Spleen (tissue), 11 donors: ENCODE measurements around the gene MSI2. TPM values are rescaled to one million over a fixed set of nuclear protein-coding genes. Genes with fewer than 3 reads are reported as not detected.

Experiments used
- DNase-seq: peaks from one replicate; pipeline ENCODE4 v3.0.0-alpha.2; 2020
- H3K27ac ChIP-seq, 8 donors: fragments of 200-600 bp; sonication (generic) in 7 of 8; 1 replicate in 4 of 8; 2 replicates in 4 of 8; pipeline versions ENCODE4 v1.5.0 to v1.8.0; 2016 to 2021; ENCODE audit warnings: inconsistent platforms in 4 of 8, mild to moderate bottlenecking in 4 of 8, moderate library complexity in 1 of 8
- H3K27me3 ChIP-seq, 7 donors: fragments of 200-600 bp; sonication (generic) in 6 of 7; replicated peaks in 1 of 7; 1 replicate in 4 of 7; 2 replicates in 3 of 7; pipeline versions ENCODE4 v1.5.0 to v1.8.0; 2016 to 2021; ENCODE audit warnings: inconsistent platforms in 3 of 7, mild to moderate bottlenecking in 1 of 7
- H3K36me3 ChIP-seq, 6 donors: fragments of 200-600 bp; sonication (generic) in 5 of 6; 1 replicate in 4 of 6; 2 replicates in 2 of 6; pipeline versions ENCODE4 v1.5.0 to v1.8.0; 2016 to 2021; ENCODE audit warnings: inconsistent platforms in 2 of 6
- H3K4me1 ChIP-seq, 6 donors: fragments of 200-600 bp; sonication (generic) in 5 of 6; 1 replicate in 3 of 6; 2 replicates in 3 of 6; pipeline versions ENCODE4 v1.5.0 to v1.8.0; 2016 to 2021; ENCODE audit warnings: inconsistent platforms in 3 of 6
- H3K4me3 ChIP-seq, 8 donors: fragments of 200-600 bp; sonication (generic) in 7 of 8; 1 replicate in 4 of 8; 2 replicates in 4 of 8; pipeline versions ENCODE4 v1.5.0 to v1.8.0; 2016 to 2021; ENCODE audit warnings: inconsistent platforms in 4 of 8, mild to moderate bottlenecking in 4 of 8, moderate library complexity in 2 of 8
- H3K9me3 ChIP-seq, 8 donors: fragments of 200-600 bp; sonication (generic) in 7 of 8; 1 replicate in 4 of 8; 2 replicates in 4 of 8; pipeline versions ENCODE4 v1.5.0 to v1.8.0; 2016 to 2021; ENCODE audit warnings: inconsistent platforms in 4 of 8
- POLR2A ChIP-seq, 3 donors: fragments of 450-650 bp; IDR thresholded peaks; one replicate each; pipeline ENCODE4 v1.5.1; 2017; ENCODE audit warnings: antibody characterized with exemption in 3 of 3, mild to moderate bottlenecking in 1 of 3
- POLR2AphosphoS5 ChIP-seq, 3 donors: sonication (generic); formaldehyde crosslinking; IDR thresholded peaks; one replicate each; pipeline ENCODE4 v1.5.1; 2017; ENCODE audit warnings: antibody characterized with exemption in 3 of 3
- WGBS, 5 donors: extraction: QIAGEN DNeasy Blood & Tissue Kit in 3 of 5; methylation state at CpG; one replicate each; pipeline versions ENCODE4 v1.1.5 to v1.1.7; 2013 to 2018; 5-methylcytosine and 5-hydroxymethylcytosine counted together
- intact Hi-C: fragments of 100-400 bp; cut with DNase I; formaldehyde crosslinking; loops from one replicate; pipeline ENCODE4 v1.15.0; 2023; ENCODE audit warnings: low total_unique reads
- polyA plus RNA-seq, 3 donors: library from polyadenylated mRNA; stranded (reverse); fragments of 200-250 nt; gene quantifications; one replicate each; pipeline ENCODE4 v1.2.1, GENCODE V29; 2013
- total RNA-seq, 7 donors: library from RNA; depleted of rRNA in 3 of 7; stranded (reverse); fragments of >200 nt in 3 of 7; fragmentation: NEBNext Ultra II Directional in 4 of 7; extraction: Animal tissue kit (Norgen Biotek cat#: 25700) in 4 of 7; gene quantifications; one replicate each; pipeline versions ENCODE4 v1.1.0 to v1.2.1, GENCODE V29; 2016 to 2021
- TF ChIP-seq, protein P1 (sequence below), 11 experiments: fragments of 200-600 bp in 7 of 11; fragments of 450-650 bp in 4 of 11; sonication (generic) in 4 of 11; IDR thresholded peaks in 8 of 11; conservative IDR thresholded peaks in 3 of 11; 1 replicate in 7 of 11; 2 replicates in 4 of 11; pipeline versions ENCODE4 v1.4.0 to v1.8.0; 2016 to 2021; ENCODE audit warnings: antibody characterized with exemption in 11 of 11, inconsistent platforms in 4 of 11, mild to moderate bottlenecking in 1 of 11
- donor health status: healthy with polysubstance abuse.
- donor health status: DM: no; HTN: no; CAD: no; lungs with moderate emphysema.
- donor health status: DM: no; HTN: no; CAD: no.
- donor health status: Bipolar disorder and iron deficiency.
- donor health status: healthy.
- donor health status: DM: no; HTN: no; CAD: no.
- donor health status: DM: yes; HTN: yes; CAD: no.

MSI2 gene
- total and polyA plus RNA-seq, 10 donors = 9.8 to 131 (median 64.7) TPM

DNA sequence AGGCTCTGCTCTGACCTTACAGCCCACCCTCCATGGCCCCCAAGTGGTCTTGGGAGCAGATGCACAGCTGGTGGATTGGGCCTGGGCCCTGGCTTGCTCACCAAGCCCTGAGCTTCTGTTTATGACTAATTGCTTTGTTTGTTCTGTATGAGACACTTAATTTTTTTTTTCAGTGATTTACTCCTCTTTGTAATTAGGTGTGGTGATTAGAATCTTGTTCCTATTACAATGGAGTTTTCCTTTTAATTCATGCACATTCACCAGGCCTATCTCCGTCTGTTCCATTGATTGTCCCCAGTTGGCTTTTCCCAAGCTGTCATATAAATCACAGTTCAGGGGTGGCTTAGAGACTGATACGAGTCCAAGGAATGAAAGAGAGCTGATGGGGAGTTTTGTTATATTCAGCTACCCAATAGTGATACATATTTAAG lies 246.5 kb downstream of the MSI2 start:
- intact Hi-C loops = no loop called here
- Histone ChIP-seq H3K36me3 (no peaks in the 10 kb centered on the region), H3K27ac (no peak overlapping the region), H3K27me3 (no peaks in the 10 kb centered on the region), H3K4me1 (peaks cover 5 to 41% (median 14%) of the 10 kb centered on the region in 6 donors), H3K4me3 (no peak overlapping the region), H3K9me3 (no peaks in the 10 kb centered on the region)
- no peak for DNase-seq
- TF ChIP-seq, protein P1, sequence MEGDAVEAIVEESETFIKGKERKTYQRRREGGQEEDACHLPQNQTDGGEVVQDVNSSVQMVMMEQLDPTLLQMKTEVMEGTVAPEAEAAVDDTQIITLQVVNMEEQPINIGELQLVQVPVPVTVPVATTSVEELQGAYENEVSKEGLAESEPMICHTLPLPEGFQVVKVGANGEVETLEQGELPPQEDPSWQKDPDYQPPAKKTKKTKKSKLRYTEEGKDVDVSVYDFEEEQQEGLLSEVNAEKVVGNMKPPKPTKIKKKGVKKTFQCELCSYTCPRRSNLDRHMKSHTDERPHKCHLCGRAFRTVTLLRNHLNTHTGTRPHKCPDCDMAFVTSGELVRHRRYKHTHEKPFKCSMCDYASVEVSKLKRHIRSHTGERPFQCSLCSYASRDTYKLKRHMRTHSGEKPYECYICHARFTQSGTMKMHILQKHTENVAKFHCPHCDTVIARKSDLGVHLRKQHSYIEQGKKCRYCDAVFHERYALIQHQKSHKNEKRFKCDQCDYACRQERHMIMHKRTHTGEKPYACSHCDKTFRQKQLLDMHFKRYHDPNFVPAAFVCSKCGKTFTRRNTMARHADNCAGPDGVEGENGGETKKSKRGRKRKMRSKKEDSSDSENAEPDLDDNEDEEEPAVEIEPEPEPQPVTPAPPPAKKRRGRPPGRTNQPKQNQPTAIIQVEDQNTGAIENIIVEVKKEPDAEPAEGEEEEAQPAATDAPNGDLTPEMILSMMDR (IDR thresholded peaks at IDR 0.05 in 8 of 11, conservative IDR thresholded peaks at IDR 0.05 in 3 of 11) = no peak
- TF ChIP-seq POLR2A (IDR thresholded peaks at IDR 0.05) (no peak), POLR2AphosphoS5 (IDR thresholded peaks at IDR 0.05) (no peak)
- 75 to 90% (median 84%) methylated on average over 2 of the region's 2 CpGs for WGBS, 5 donors

DNA sequence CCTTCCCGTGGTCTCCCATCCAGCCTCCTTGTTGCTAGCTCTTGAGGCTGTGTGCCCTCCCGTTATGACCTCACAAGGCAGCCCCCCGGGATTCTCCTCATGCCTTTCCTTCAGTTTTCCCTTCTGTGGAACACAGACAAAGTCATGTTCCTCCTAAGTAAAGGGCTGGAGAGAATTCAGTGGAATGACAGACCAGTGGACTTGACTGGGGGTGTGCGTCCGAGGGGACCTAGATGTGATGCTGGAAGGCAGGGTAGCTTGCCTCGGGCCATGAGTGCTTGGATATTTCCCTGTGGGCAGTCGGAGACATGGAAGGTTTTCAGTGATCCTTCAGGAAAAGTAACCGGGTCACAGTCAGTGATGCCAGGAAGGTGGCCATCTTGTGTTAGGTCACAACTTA lies 247.9 kb downstream of the MSI2 start:
- 89 to 94% (median 93%) methylated on average over 8 of the region's 8 CpGs for WGBS, 5 donors
- Histone ChIP-seq H3K36me3 (no peaks in the 10 kb centered on the region), H3K9me3 (no peaks in the 10 kb centered on the region), H3K27me3 (no peaks in the 10 kb centered on the region), H3K4me3 (no peak overlapping the region), H3K4me1 (peaks cover 0 to 39% (median 12%) of the 10 kb centered on the region in 6 donors), H3K27ac (no peak overlapping the region)
- intact Hi-C loops = no loop called here
- TF ChIP-seq, protein P1 (IDR thresholded peaks at IDR 0.05 in 8 of 11, conservative IDR thresholded peaks at IDR 0.05 in 3 of 11) = no peak
- no peak for TF ChIP-seq POLR2A (IDR thresholded peaks at IDR 0.05)
- no peak for TF ChIP-seq POLR2AphosphoS5 (IDR thresholded peaks at IDR 0.05)
- DNase-seq = no peak

DNA sequence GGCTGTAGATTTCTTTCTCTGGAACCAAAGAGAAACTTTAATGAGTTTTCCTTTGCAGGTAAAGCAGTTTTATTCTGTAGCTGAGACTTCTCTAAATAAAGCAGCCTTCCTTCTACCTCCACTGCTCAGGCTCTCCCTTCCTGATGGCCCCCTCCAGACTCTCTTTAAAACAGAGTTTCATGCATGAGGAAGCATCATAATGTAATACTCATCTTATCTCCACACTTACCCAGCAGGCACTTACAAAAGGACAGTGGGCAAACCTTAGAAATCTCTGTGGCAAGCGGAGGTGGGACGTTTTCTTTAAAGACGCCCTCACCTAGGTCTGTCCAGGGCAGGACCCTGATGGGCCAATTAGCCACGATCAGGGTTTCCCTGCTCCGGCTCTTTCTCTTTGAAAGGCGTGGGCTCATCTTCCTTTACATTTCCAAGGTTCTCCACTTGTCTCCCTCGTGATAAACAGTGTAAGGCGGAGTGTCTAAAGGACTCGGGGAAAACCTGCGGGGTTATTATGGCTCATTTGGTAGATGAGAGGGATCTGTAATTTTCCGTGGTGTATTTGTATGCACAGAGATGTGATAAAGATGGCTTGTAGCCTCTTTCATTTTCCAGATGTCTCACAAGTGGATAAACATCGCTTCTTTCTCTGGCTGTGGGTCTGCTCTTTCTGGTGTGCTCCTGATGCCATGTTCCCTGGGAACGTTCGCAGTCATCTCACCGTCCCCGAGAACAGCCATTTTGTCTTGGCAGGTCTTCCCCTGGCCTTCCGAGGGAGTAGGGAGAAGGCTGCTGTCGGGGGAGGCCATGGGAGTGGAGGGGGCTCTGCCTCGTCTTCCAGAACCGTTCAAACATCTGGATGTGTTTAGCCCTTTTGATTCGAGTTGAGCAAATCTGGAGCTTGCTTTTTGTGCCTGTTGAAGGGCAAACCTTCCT lies 249.8 kb downstream of the MSI2 start:
- H3K9me3 ChIP-seq = no peaks in the 10 kb centered on the region
- TF ChIP-seq POLR2A (IDR thresholded peaks at IDR 0.05) (no peak), POLR2AphosphoS5 (IDR thresholded peaks at IDR 0.05) (no peak)
- TF ChIP-seq, protein P1 (IDR thresholded peaks at IDR 0.05 in 8 of 11, conservative IDR thresholded peaks at IDR 0.05 in 3 of 11) = no peak
- WGBS, 5 donors = 73 to 84% (median 77%) methylated on average over 21 of the region's 21 CpGs
- H3K27me3 ChIP-seq = no peaks in the 10 kb centered on the region
- no peaks in the 10 kb centered on the region for H3K36me3 ChIP-seq
- peaks cover 0 to 41% (median 15%) of the 10 kb centered on the region in 6 donors for H3K4me1 ChIP-seq
- no peak for DNase-seq
- H3K27ac ChIP-seq = peak overlapping the region in 6 of 8 donors; percentile 9 to 56 (median 35)
- no peak overlapping the region for H3K4me3 ChIP-seq
- intact Hi-C loops = no loop called here

DNA sequence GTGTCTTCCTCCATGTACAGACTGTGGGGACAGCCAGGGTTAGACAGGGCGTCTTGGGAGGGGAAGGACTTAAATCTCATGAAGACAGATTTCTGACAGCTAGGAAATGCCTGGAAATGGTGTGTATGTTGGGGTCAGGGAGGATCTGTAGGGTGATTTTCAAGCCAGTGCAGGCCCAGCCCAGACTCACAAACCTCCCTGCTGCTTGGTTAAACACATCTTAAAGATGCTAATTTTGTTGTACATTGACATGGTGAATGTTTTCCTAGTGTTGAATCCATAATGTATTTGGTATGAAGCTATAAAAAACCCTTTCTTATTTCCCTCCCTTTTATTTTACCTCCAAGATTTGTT lies 250.4 kb downstream of the MSI2 start:
- Histone ChIP-seq H3K4me3 (no peak overlapping the region), H3K27me3 (no peaks in the 10 kb centered on the region), H3K4me1 (peaks cover 0 to 43% (median 19%) of the 10 kb centered on the region in 6 donors), H3K9me3 (no peaks in the 10 kb centered on the region), H3K36me3 (no peaks in the 10 kb centered on the region), H3K27ac (peak overlapping the region in 6 of 8 donors; percentile 9 to 56 (median 35))
- intact Hi-C loops = no loop called here
- TF ChIP-seq, protein P1 (IDR thresholded peaks at IDR 0.05 in 8 of 11, conservative IDR thresholded peaks at IDR 0.05 in 3 of 11) = no peak
- TF ChIP-seq POLR2A (IDR thresholded peaks at IDR 0.05) (no peak), POLR2AphosphoS5 (IDR thresholded peaks at IDR 0.05) (no peak)
- no peak for DNase-seq
- WGBS, 5 donors = 29 to 50% (median 38%) methylated on average over 1 of the region's 1 CpG
